NT2/D1 (cell line): ENCODE results near the gene ACER3.

ENCODE experiments used
- SUZ12 ChIP-seq: IDR thresholded peaks from 2 replicates; pipeline ENCODE4 v1.6.1; 2011; ENCODE audit not compliant: insufficient read length, insufficient read depth; ENCODE audit errors: extremely low read depth
- YY1 ChIP-seq: IDR thresholded peaks from 2 replicates; pipeline ENCODE4 v1.6.1; 2011; ENCODE audit not compliant: insufficient read length, insufficient read depth
- ZNF274 ChIP-seq: IDR thresholded peaks from 2 replicates; pipeline ENCODE4 v1.6.1; 2011; ENCODE audit warnings: mild to moderate bottlenecking, low read depth, low read length

DNA sequence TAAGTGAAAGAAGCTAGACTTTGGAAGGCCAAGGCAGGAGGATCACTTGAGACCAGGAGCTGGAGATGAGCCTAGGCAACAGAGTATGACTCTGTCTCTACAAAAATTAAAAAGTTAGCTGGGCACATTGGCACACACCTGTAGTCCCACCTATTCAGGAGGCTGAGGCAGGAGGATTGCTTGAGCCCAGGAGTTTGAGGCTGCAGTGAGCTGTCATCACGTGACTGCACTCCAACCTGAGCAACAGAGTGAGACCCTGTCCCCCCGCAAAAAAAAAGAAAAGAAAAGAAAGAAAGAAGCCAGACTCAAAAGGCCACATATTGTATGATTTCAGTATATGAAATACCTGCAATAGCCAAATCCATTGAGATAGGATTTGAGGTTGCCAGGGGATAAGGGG, 198.2 kb downstream of the ACER3 start:
- TF ChIP-seq YY1: no peak
- no peak for TF ChIP-seq SUZ12
- no peak for TF ChIP-seq ZNF274
